Endothelial cell of umbilical vein (primary cell): ENCODE measurements around the gene ANO6.

Source experiments
- CTCF ChIP-seq, 2 donors: IDR thresholded peaks; 1 replicate in 1 of 2; 2 replicates in 1 of 2; pipeline ENCODE4 v1.5.1; 2011; ENCODE audit warnings: low read length in 2 of 2, mild to moderate bottlenecking in 2 of 2, moderate library complexity in 2 of 2, control low read depth in 1 of 2, inconsistent platforms in 1 of 2, low read depth in 1 of 2; ENCODE audit not compliant: insufficient read depth in 1 of 2; ENCODE audit errors: extremely low read depth in 1 of 2
- EZH2 ChIP-seq: IDR thresholded peaks from 2 replicates; pipeline ENCODE4 v1.6.1; 2012; ENCODE audit warnings: borderline replicate concordance, low read depth, mild to moderate bottlenecking, moderate library complexity, low read length, inconsistent platforms; ENCODE audit not compliant: severe bottlenecking
- JUN ChIP-seq: IDR thresholded peaks from 2 replicates; pipeline ENCODE4 v1.6.1; 2011; ENCODE audit warnings: borderline replicate concordance, low read depth; ENCODE audit not compliant: insufficient read length, insufficient read depth
- POLR2A ChIP-seq: IDR thresholded peaks from 2 replicates; pipeline ENCODE4 v1.6.1; 2012; ENCODE audit warnings: low read depth, mild to moderate bottlenecking, control low read depth, low read length
- POLR2AphosphoS5 ChIP-seq: IDR thresholded peaks from 2 replicates; pipeline ENCODE4 v1.6.1; 2012; ENCODE audit warnings: low read depth, mild to moderate bottlenecking, control low read depth, low read length, moderate library complexity; ENCODE audit not compliant: insufficient read depth
- TF ChIP-seq, protein P1 (sequence below): IDR thresholded peaks from 2 replicates; pipeline ENCODE4 v1.6.1; 2011; ENCODE audit not compliant: insufficient read depth, insufficient read length

DNA sequence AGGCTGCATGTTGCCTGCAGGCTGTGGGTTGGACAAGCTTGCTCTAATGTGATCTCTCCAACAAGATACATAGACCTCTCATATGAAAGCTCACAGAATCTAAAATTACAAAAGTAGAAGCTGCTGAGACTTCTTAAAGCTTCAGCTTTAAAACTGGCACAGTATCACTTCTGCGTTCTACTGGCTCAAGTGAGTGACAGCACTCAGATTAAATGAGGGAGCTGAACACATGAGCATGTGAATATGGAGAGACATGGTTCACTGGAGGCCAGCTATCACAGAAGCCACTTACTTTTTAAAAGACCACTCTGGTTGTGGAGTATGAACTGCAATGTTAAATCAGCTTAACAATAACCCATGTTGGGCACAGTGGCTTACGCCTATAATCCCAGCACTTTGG lies 29.1 kb upstream of the ANO6 start:
- TF ChIP-seq CTCF (IDR thresholded peaks at IDR 0.05; ENCODE audit: extremely low read depth in 1 of 2, insufficient read depth in 1 of 2, low read depth in 1 of 2, low read length in 2 of 2) (no peak), POLR2A (no peak), EZH2 (no peak), JUN (no peak), POLR2AphosphoS5 (no peak)
- TF ChIP-seq, protein P1, sequence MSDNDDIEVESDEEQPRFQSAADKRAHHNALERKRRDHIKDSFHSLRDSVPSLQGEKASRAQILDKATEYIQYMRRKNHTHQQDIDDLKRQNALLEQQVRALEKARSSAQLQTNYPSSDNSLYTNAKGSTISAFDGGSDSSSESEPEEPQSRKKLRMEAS, result no peak
